ENCODE results near the gene CEP55.
"Not testable (repeated sequence)": the region's sequence is repeated elsewhere in the genome, so short reads cannot be mapped to it uniquely, and the experiment has no call there.

Gene CEP55

DNA sequence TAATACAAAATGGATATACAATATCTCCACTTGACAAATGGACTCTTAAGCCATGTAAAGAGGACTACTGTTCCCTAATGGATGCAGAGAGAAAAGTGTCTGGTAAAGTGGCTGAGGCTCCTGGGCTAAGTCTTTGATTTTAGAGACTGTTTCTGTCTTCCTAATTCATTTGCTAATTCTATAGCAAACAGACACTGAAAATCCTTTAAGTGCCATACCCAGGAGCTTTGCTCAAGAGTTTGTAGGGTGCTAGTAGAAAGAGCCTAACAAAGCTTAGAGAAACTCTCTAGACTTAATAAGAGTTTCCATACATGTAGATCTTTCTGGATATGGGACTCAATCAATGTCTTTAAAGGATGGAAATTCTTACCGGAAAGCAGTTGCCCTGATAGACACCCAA lies 16.7 kb downstream of the CEP55 start:
- no peak for DNase-seq (ENCODE audit: low read depth)

DNA sequence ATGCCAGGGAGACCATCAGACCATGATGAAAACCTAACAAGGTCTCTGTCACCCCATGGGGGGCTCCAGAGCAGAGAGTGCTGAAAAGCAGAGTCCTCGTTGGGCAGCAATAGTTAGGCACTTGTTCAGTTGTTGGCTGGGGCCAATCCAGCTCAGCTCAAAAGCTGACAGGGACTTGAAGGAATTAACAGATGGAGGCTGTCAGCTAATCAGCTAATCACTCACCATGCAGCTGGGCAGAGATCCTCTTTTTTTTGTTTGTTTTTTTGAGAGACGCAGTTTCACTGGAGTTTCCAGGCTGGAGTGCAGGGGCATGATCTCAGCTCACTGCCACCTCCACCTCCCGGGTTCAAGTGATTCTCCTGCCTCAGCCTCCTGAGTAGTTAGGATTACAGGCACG lies 18.1 kb downstream of the CEP55 start:
- DNase-seq (ENCODE audit: low read depth): no peak

DNA sequence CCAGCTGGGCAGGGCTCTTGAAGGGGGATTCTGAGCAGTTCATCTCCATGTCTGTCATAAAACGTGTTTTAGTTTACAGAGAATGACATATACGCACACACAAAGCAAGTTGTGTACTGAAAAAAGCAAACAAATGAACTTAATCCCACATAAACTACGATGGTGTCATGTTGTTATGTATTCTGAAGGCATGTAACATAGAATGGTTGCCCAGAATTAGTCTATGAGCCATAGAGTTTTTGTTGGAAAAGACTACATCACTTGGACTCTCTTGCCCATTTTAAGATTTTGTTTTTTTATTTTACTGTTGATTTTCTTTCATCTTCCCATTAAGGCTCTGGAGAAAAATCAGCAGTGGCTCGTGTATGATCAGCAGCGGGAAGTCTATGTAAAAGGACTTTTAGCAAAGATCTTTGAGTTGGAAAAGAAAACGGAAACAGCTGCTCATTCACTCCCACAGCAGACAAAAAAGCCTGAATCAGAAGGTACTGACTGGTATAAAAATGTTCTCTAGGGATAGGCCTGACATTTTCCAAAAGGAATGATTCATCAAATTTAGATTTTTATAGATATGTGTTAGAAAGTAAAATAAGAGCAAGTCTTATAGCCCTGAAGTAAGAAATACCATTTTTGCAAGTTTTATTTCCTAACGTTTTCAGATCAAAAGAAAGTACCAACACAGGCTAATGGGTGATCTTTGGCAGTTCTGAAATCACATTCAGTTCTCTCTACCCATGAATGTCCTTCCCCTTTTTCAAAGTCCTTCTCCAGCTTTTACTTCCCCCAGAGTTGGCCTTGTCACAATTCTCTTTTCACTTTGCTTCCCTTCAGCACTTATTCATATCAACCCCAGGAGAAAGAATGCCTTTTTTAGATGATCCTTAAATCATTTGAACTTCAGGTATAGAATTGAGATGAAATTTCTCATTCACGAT lies 18.9 kb downstream of the CEP55 start:
- DNase-seq (ENCODE audit: low read depth): no peak

DNA sequence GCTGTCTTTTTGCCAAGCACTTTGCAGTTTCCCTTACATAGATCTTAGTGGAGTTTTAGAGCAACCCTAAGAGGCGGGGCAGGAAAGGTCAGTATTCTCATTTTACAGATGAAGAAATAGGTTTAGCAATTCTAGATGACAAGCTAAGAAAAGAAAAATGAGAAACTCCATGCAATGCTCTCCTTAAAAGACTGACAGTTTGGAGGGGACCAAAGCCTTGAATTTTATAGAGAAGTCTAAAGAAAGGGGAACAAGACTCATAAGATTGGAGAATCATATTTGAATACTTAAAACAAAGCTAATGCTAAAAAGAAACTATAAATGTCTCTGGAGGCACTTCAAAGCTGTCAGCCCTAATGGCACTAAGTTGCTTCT lies 19.6 kb downstream of the CEP55 start:
- DNase-seq (ENCODE audit: low read depth): no peak

DNA sequence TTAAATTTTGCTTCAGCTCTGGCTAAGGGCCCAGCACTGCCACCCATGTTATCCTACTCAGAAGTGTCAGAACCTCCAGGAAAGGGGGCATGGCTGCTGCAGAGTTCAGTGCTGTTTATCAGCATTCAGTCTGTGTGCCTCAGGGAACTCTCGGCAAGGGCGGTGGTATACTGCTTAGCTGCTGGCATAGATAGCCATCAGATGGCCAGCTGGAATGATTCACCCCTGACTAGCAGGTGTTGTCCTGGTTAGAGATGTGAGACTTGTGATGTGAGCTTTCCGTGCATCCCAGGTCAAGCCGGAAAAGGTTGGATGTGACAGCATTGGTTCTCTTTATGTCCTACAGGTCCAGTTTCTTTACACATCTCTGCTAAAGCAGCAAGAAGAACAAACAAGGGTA lies 22.1 kb downstream of the CEP55 start:
- DNase-seq (ENCODE audit: low read depth): no peak

DNA sequence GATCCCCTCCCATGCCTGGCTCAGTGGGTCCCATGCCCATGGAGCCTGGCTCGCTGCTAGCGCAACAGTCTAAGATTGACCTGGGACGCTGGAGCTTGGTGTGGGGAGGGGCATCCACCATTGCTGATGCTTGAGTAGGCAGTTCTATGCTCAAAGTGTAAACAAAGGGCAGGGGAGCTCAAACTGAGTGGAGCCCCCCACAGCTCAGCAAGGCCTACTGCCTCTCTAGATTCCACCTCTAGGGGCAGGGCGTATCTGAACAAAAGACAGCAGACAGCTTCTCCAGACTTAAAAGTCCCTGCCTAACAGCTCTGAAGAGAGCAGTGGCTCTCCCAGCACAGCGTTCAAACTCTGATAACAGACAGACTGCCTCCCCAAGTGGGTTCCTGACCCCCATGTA lies 38.9 kb downstream of the CEP55 start:
- DNase-seq (ENCODE audit: low read depth): no peak

DNA sequence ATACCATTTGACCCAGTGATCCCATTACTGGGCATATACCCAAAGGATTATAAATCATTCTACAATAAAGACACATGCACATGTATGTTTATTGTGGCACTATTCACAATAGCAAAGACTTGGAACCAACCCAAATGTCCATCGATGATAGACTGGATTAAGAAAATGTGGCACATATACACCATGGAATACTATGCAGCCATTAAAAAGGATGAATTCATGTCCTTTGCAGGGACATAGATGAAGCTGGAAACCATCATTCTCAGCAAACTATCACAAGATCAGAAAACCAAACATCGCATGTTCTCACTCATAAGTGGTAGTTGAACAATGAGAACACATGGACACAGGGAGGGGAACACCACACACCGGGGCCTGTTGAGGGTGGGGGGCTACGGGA lies 44.5 kb downstream of the CEP55 start:
- not testable (repeated sequence) for DNase-seq (ENCODE audit: low read depth)

DNA sequence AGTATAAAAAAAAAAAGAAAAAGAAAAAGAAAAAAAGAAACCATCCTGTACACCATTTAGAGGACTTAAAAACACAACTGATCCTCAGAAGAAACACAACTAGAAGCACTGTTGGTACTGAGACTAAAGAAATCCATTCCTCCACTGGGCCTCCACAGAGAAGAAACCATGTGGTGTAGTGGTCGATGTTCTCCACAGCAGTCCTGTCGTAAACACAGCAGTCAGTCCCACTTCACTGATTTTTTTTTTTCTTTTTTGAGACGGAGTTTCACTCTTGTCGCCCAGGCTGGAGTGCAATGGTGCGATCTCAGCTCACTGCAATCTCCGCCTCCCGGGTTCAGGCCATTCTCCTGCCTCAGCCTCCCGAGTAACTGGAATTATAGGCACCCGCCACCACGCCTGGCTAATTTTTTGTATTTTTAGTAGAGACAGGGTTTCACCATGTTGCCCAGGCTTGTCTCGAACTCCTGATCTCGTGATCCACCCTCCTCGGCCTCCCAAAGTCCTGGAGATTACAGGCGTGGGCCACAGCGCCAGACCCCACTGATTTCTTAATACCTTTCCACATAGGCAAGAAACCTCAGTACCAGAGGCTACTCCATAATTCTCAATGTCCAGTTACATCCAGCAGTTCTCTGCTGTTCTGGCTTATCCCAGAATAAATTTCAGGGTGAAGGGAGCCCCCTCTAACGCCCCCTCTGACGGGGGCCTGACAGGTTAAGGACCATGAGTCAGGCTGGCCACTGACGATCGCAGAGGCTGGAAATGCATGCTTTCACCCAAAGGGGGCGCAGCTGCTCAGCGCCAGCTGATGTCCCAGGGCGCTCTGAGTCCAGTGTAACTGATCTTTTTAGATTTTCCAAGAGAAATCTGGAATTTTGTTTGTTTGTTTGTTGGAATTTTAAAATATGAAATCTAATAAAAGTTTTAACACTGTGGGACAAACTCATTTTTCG lies 45.3 kb downstream of the CEP55 start:
- no peak for DNase-seq (ENCODE audit: low read depth)

DNA sequence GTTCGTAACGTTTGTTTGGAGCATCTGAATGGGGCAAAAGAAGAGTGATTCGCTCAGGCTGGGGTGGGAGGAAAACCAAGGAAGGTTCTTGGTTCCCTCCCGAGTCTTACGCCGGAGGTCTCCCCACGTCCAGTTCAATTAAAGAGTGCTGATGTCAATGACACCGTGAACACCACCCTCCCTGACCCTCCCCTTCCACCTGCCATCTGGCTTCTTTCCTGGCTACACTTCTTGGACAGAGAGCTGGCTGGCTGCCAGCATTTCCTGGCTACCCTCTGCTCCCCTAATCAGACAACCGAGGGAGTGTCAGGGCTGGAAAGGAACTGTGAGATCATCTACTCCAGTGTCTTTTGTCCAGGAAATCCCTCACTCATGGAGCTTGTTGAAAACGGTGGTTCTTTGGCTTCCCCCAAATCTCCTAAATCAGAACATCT lies 46.0 kb downstream of the CEP55 start:
- DNase-seq (ENCODE audit: low read depth): no peak

DNA sequence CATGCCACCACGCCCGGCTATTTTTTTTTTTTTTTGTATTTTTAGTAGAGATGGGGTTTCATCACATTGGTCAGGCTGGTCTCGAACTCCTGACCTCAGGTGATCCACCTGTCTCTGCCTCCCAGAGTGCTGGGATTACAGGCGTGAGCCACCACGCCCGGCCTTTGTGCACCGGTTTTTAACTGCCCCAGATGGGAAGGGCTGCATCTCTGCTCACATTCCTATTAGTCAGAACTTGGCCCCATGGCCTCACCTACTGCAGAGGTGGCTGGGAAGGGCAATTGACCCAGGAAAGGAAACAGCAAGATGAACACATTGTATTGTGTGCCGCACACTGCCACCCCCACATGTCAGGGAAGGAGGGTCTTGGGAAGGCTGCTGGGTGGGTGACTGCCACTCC lies 50.6 kb downstream of the CEP55 start:
- DNase-seq (ENCODE audit: low read depth): not testable (repeated sequence)

DNA sequence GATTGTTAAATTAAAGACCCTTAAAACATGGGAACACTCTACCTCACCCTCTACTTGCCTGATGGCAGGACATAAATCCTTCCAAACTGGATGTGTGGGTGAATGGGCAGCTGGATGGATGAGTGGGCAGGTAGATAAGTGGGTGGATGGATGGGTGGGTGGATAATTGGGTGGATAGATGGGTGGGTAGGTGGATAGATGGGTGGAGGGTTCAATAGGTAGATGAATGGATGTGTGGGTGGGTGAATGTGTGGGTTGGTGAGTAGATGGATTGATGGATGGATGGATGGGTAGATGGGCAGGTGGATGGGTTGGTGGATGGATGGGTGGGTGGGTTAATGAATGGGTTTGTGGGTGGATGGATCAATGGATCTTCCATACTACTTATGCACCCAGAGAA lies 51.1 kb downstream of the CEP55 start:
- DNase-seq (ENCODE audit: low read depth): no peak

DNA sequence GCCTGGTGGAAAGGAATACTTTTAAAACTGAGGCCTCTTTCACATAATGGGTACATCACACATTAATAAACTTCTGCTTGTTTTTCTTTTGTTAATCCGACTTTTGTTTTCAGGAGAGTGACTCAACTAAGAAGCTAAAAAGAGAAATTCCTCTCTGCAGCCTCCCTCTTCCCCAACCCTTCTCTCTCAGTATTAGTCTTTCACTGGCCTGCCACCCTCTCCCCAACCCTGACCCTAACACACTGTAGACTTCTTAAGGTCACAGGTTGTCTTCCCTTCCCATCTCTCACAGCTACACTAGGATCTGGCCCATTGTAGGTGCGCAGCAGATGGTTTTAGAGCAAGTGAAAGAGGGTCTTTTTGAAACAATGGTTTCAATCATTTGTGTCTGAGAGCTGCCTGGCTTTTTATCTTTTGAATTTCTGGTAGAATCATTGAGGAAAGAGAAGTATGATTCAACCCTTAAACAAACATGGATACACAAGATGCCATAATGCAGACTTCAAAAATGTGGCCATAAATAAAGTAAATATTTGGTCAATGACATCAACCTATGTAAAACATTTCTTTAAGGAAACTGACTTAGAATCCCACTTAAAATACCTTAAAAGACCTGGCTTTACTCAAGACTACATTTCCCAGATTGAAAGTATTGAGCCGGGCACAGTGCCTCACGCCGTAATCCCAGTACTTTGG lies 52.1 kb downstream of the CEP55 start:
- DNase-seq (ENCODE audit: low read depth): no peak

DNA sequence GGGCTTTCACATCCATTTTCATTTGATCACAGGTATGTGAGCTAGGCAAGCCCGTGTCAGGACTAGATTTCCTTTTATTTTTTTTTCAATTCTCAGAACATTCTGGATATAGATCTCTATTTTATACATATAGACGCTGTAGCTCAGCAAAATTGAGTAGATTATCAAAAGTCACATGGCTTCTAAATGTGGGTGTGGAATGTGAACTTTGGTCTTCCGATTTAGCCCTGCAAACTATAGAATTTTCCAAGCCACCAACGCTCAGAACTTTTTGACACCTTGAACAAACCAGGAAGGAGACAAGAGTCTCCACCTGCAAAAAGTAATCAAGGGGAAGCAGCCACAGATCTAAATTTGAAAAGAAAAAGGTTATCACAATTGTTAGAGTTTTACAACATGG lies 54.2 kb downstream of the CEP55 start:
- no peak for DNase-seq (ENCODE audit: low read depth)

DNA sequence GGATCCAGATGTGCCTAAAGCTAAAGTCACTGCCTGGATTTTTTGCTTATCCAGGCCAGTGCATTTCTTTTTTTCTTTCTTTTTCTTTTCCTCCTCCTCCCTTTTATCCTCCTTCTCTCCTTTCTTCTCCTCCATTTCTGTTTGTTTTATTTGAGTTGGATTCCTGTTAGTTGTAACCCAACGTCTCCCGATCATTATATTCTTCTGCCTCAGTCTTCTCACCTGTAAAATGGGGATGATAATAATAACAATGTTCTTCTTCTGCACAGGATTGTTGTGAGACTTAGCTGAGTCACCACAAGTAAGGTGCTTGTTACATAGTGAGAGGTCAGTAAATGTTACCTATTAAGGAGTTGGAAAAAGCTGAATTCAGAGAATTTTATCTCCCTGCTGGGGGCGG lies 56.4 kb downstream of the CEP55 start:
- DNase-seq (ENCODE audit: low read depth): no peak

DNA sequence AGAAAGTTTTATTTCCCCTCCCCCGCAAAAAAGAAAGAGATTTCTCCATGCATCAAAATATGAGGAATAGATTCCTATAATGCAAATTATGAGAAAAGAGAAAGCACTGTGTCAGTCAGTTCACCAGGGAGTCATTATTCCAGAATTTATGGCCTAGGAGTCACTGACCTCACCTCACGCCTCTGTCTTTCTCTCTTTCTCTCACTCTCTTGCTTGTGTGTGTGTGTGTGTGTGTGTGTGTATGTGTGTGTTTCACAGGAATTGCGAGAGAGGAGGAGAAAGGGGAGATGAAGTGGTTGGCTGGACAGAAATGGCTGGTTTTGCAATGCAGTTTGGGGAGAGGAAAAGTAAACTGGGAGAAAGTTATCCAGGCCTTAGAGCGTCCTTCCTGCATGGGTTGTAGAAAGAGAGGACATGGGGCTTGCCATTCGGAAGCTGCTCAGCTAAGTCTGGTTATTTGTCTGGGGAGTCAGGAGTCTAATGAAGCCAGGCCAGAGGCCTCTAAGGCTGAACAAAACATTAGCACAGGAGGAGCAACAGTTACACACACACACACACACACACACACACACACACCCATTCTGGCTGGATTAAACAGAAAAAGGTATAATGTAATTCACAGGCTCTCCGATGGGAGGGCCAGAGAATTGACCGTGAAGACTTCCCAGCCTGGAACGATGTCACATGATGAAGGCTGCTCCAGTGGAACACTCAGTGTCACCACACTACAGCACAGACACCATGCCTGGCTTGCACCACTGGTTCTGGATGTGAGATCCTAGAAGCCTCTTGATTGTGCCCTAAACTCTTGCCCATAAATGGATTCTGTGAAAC lies 57.3 kb downstream of the CEP55 start:
- no peak for DNase-seq (ENCODE audit: low read depth)

DNA sequence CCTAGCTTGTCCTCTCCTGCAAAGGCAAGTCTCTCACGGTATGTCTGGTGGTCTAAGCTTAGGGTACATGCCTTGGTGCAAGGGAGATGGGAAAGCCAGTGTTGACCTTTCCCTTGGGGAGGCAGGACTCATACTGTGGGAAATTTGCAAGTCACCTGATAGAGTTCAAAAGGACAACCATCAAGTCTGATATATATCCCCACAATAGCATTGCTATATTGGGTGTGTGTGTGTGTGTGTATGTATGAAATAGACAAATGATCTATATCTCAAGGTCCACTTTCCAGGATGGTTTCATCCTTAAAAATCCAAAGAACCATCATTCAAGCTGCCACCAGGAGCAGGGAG lies 57.9 kb downstream of the CEP55 start:
- no peak for DNase-seq (ENCODE audit: low read depth)

DNA sequence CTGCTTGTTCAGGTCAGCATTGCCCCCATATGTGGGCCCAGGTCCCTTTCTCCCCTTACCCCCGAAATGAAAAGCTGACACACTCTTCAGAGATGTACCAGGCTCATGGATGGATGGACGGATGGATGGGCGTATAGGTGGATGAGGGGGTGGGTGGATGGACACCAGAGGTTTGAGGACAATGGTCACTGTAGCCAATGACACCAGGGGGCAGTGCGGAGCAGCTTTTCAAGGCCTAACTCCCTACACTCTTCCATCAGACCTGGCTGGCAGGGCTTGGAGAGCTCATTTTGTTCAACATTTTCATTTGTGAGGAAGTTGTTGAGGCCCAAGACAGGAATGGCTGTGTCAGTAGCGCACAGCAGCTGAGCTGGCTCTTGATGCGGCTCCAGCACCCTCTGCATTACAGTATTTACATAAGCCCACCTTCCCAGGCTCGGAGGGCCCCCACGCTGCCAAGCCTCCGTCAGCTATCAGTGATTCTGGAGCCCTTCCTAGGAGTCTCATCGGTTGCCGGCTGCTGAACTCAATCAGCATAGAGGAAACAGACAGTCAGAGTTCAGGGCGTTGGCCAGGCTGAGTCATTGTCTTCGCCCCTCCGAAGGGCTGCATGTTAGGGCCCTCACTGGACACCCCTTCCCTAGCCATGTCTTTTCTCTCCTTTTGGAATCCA lies 58.5 kb downstream of the CEP55 start:
- DNase-seq (ENCODE audit: low read depth): peak; percentile 2

DNA sequence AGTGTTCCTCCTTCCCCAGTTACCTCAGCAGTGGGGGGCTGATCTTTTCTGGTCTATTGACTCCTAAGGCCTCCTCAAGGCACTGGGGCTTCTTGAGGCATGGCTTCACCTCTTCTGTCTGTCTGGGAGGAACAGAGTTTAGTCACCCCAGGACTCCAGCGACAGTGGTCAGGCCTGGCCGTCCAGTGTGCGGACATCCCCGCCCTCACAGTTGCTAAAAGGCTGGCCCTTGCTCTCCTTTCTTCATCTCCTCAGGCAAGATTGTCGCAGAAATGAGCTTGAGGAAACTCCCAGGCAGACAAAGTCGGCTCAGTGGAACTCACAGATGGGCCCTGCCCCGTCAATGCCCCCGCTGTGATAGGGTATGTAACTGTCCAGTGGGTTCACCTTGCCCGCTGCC lies 63.1 kb downstream of the CEP55 start:
- DNase-seq (ENCODE audit: low read depth): no peak

DNA sequence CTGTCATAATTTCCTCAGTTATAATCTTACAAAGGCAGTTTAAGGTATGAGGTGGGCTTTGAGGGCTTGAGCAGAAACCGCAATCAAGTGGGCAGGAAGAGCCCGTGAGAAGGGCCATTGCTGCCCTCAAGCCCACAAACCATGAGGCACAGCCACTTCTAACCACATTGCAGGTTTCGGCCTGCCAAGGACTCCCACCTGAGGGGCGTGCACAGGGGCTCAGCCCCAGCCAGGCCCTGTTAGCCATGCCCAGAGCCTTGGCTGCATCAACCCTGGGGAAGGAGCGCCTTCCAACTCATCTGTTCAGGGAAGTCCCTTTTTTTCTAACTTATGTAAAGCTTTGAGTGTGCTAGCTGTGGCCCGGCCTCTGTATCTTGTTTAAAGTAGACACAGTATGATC lies 64.1 kb downstream of the CEP55 start:
- DNase-seq (ENCODE audit: low read depth): no peak

DNA sequence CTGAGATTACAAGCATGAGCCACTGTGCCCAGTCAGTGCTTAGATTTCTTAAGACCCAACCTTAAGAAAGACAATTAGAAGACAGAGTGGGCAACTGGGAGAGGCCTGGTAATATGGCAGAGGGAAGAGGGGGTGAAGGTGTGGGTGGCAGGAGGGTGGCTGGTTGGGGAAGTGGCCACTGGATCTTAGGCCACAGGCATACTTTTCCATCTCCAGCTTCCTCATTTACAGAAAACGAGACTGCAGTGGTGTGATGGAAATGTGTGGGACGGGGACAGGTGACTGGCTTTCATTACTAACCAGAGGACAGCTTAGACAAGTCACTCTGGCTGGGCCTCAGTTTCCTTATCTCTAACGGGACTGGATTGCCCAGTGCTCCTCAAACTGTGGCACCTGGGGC lies 69.0 kb downstream of the CEP55 start:
- no peak for DNase-seq (ENCODE audit: low read depth)

All from activated T-cell treated with anti-CD3 and anti-CD28 coated beads for 24 hours (primary cell).